ENCODE measurements around the gene RAB11A.

GRCh38 chr15:65902373-65902772 lies 33.1 kb downstream of the RAB11A start:
- no peak for TF ChIP-seq CTCF (IDR thresholded peaks at IDR 0.05; ENCODE audit: insufficient read depth, low read depth, low read length)
- TF ChIP-seq EZH2 (IDR thresholded peaks at IDR 0.05; ENCODE audit: insufficient read depth, low read length): no peak

Measured in astrocyte (in vitro differentiated cells and primary cell).